Right cardiac atrium (tissue), 5 donors: ENCODE results near the gene ABCG4. TPM values are rescaled to one million over a fixed set of nuclear protein-coding genes. Genes with fewer than 3 reads are reported as not detected.
"Not testable (repeated sequence)": the region's sequence is repeated elsewhere in the genome, so short reads cannot be mapped to it uniquely, and the experiment has no call there.

Experiments used
- ATAC-seq, 2 donors: fragments of 200-7000 bp; cut with Tn5 transposase; one replicate each; pipeline versions ENCODE4 v1.8.0 to v1.9.1; 2020; ENCODE audit warnings: moderate library complexity in 2 of 2, mild to moderate bottlenecking in 1 of 2
- DNase-seq, 3 donors: peaks; one replicate each; pipeline ENCODE4 v3.0.0-alpha.2; 2020
- H3K27ac ChIP-seq: one replicate; pipeline ENCODE4 v1.5.1; 2013; ENCODE audit warnings: mild to moderate bottlenecking, low read length, control low read depth, moderate library complexity
- H3K27me3 ChIP-seq: one replicate; pipeline ENCODE4 v1.6.1; 2013; ENCODE audit not compliant: control insufficient read depth, insufficient read depth
- H3K4me1 ChIP-seq: one replicate; pipeline ENCODE4 v1.6.1; 2013; ENCODE audit warnings: low read length; ENCODE audit not compliant: control insufficient read depth, insufficient read depth
- H3K4me3 ChIP-seq: one replicate; pipeline ENCODE4 v1.5.1; 2013; ENCODE audit warnings: low read length, control low read depth
- H3K9me3 ChIP-seq: one replicate; pipeline ENCODE4 v1.6.1; 2013; ENCODE audit warnings: low read length; ENCODE audit not compliant: control insufficient read depth
- WGBS: extraction: QIAGEN DNeasy Blood & Tissue Kit; methylation state at CpG from one replicate; pipeline ENCODE4 v1.1.7; 2013; 5-methylcytosine and 5-hydroxymethylcytosine counted together
- intact Hi-C, 4 donors: fragments of 100-400 bp; cut with DNase I; formaldehyde crosslinking; loops; one replicate each; pipeline versions ENCODE4 v1.11.0 to v1.14.0; 2022 to 2023
- long read RNA-seq, 4 donors: library from polyadenylated mRNA; unstranded; transcript quantifications; one replicate each; pipeline ENCODE4 v2.0.0, GENCODE V29; 2020 to 2021
- polyA plus RNA-seq: library from polyadenylated mRNA; stranded (reverse); fragments of 200-250 nt; gene quantifications from one replicate; pipeline ENCODE4 v1.2.3, GENCODE V29; 2013
- total RNA-seq, 4 donors: library from RNA; stranded (reverse); fragmentation: NEBNext Ultra II Directional; extraction: Animal tissue kit (Norgen Biotek cat#: 25700); gene quantifications; one replicate each; pipeline ENCODE4 v1.2.1, GENCODE V29; 2021
- donor health status: healthy with polysubstance abuse.
- donor health status: DM: no; HTN: yes; CAD: no.
- donor health status: DM: no; HTN: no; CAD: no.
- donor health status: DM: no; HTN: yes; CAD: no; lungs with severe emphysema.
- donor health status: DM: yes; HTN: yes; CAD: no.

Gene ABCG4
- 1 to 10 TPM in 3 of 4 donors, under 1 TPM in 1; 0.86 to 1.8 (median 1.5) TPM for total RNA-seq
- 1.4 TPM for polyA plus RNA-seq
- long read RNA-seq, donor 1, partial matches to known transcripts = 1 of 8 reads
- long read RNA-seq, donor 1, other reads (novel, unspliced or antisense) = 1 of 8 reads
- long read RNA-seq, donor 2, partial matches to known transcripts = 0 of 2 reads
- long read RNA-seq, donor 2, other reads (novel, unspliced or antisense) = 0 of 2 reads
- long read RNA-seq, donor 3 = 0 reads
- long read RNA-seq, donor 4, partial matches to known transcripts = 1 of 2 reads
- long read RNA-seq, donor 4, other reads (novel, unspliced or antisense) = 0 of 2 reads

- intact Hi-C loops = no loop called here
- Histone ChIP-seq H3K27me3 (no peaks in the 10 kb centered on the region), H3K27ac (no peak within 1 kb of the TSS), H3K4me1 (peaks cover 2% of the 10 kb centered on the region), H3K4me3 (peak within 1 kb of the TSS; percentile 74), H3K9me3 (no peaks in the 10 kb centered on the region)
- peak in 2 of 3 donors; percentile 69 to 70 for DNase-seq
- WGBS = under 1% methylated on average over 73 of the region's 73 CpGs
- peak; percentile 51 to 53 for ATAC-seq
Observed at GRCh38 chr11:119149018-119149785, at the start of gene ABCG4. Gene ABCG4 (plus strand): TSS chr11:119149052. CDS start chr11:119149966, 914 bp downstream.

GRCh38 chr11:119099711-119100110 is 49.1 kb upstream of the ABCG4 start:
- Histone ChIP-seq H3K27ac (no peak overlapping the region), H3K4me3 (no peak overlapping the region), H3K27me3 (no peaks in the 10 kb centered on the region), H3K9me3 (no peaks in the 10 kb centered on the region), H3K4me1 (peaks cover 7% of the 10 kb centered on the region)
- intact Hi-C loops = no loop called here
- DNase-seq (no peak), ATAC-seq (no peak)
- WGBS = 77% methylated on average over 6 of the region's 6 CpGs

- no peak for ATAC-seq
- no peak overlapping the region for H3K27ac ChIP-seq
- intact Hi-C loops = no loop called here
Observed at GRCh38 chr11:119100246-119100970, 48.4 kb upstream of the ABCG4 start.

GRCh38 chr11:119100994-119101758 is 47.7 kb upstream of the ABCG4 start:
- H3K27me3 ChIP-seq = no peaks in the 10 kb centered on the region
- ATAC-seq (peak; percentile 11 to 13), DNase-seq (no peak)
- intact Hi-C loops = no loop called here
- WGBS = 1% methylated on average over 29 of the region's 29 CpGs
- H3K9me3 ChIP-seq = no peaks in the 10 kb centered on the region
- H3K4me3 ChIP-seq = peak overlapping the region; percentile 87
- peak overlapping the region; percentile 96 for H3K27ac ChIP-seq
- peaks cover 7% of the 10 kb centered on the region for H3K4me1 ChIP-seq

More at GRCh38 chr11:119100246-119100970, 48.4 kb upstream of the ABCG4 start:
- Histone ChIP-seq H3K4me3 (peak overlapping the region; percentile 87), H3K9me3 (no peaks in the 10 kb centered on the region), H3K27me3 (no peaks in the 10 kb centered on the region), H3K4me1 (peaks cover 7% of the 10 kb centered on the region)
- DNase-seq = no peak
- WGBS = 53% methylated on average over 11 of the region's 11 CpGs

- Histone ChIP-seq H3K9me3 (no peaks in the 10 kb centered on the region), H3K27me3 (no peaks in the 10 kb centered on the region), H3K4me3 (peak within 1 kb of the TSS; percentile 87), H3K27ac (peak within 1 kb of the TSS; percentile 96), H3K4me1 (peaks cover 12% of the 10 kb centered on the region)
- intact Hi-C loops = no loop called here
- ATAC-seq (peak; percentile 95 to 96), DNase-seq (peak; percentile 91 to 94 (median 93))
- WGBS = under 1% methylated on average over 32 of the region's 32 CpGs
Observed at GRCh38 chr11:119101759-119102423, 47.0 kb upstream of the ABCG4 start, which contains the start of gene DPAGT1. Gene DPAGT1 (minus strand): TSS chr11:119101853. CDS start chr11:119101655, 198 bp downstream.

GRCh38 chr11:119103161-119103664 is 45.6 kb upstream of the ABCG4 start:
- ATAC-seq, DNase-seq, H3K9me3 ChIP-seq, intact Hi-C loops, H3K27me3 ChIP-seq: not testable (repeated sequence)
- 81% methylated on average over 18 of the region's 18 CpGs for WGBS
- Histone ChIP-seq H3K4me1 (peaks cover 12% of the 10 kb centered on the region), H3K4me3 (peak overlapping the region; percentile 87), H3K27ac (peak overlapping the region; percentile 73)

- Histone ChIP-seq H3K27me3 (no peaks in the 10 kb centered on the region), H3K4me1 (peaks cover 12% of the 10 kb centered on the region), H3K4me3 (no peak overlapping the region), H3K27ac (no peak overlapping the region), H3K9me3 (no peaks in the 10 kb centered on the region)
- 55% methylated on average over 4 of the region's 4 CpGs for WGBS
- intact Hi-C loops = no loop called here
- no peak for DNase-seq
- ATAC-seq = no peak
Observed at GRCh38 chr11:119103793-119104192, 45.1 kb upstream of the ABCG4 start.

GRCh38 chr11:119106564-119107537 is 42.0 kb upstream of the ABCG4 start, which contains the start of gene C2CD2L:
Gene C2CD2L (plus strand): TSS chr11:119107344. CDS start chr11:119107742, 398 bp downstream.
- H3K27me3 ChIP-seq = no peaks in the 10 kb centered on the region
- peak; percentile 93 to 98 (median 97) for DNase-seq
- H3K9me3 ChIP-seq = no peaks in the 10 kb centered on the region
- intact Hi-C loops = no loop called here
- H3K4me1 ChIP-seq = peaks cover 5% of the 10 kb centered on the region
- H3K27ac ChIP-seq = peak within 1 kb of the TSS; percentile 89
- peak within 1 kb of the TSS; percentile 99 for H3K4me3 ChIP-seq
- WGBS = under 1% methylated on average over 49 of the region's 49 CpGs
- ATAC-seq = peak; percentile 94
